Measurements from ENCODE around the gene NRXN3.

GRCh38 chr14:79051742-79052141 is 881.6 kb downstream of the NRXN3 start:
- TF ChIP-seq, protein P1, sequence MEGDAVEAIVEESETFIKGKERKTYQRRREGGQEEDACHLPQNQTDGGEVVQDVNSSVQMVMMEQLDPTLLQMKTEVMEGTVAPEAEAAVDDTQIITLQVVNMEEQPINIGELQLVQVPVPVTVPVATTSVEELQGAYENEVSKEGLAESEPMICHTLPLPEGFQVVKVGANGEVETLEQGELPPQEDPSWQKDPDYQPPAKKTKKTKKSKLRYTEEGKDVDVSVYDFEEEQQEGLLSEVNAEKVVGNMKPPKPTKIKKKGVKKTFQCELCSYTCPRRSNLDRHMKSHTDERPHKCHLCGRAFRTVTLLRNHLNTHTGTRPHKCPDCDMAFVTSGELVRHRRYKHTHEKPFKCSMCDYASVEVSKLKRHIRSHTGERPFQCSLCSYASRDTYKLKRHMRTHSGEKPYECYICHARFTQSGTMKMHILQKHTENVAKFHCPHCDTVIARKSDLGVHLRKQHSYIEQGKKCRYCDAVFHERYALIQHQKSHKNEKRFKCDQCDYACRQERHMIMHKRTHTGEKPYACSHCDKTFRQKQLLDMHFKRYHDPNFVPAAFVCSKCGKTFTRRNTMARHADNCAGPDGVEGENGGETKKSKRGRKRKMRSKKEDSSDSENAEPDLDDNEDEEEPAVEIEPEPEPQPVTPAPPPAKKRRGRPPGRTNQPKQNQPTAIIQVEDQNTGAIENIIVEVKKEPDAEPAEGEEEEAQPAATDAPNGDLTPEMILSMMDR (IDR thresholded peaks at IDR 0.05; ENCODE audit: poor library complexity): no peak
- no peak for TF ChIP-seq EZH2 (IDR thresholded peaks at IDR 0.05; ENCODE audit: borderline replicate concordance)
